Ramos (cell line): Measurements from ENCODE around the gene PDSS2.

ENCODE experiments used
- in situ Hi-C: fragments of 300-500 bp; cut with MboI; formaldehyde crosslinking; loops from one replicate; pipeline ENCODE4 v1.14.3; 2022; ENCODE audit warnings: low sequenced_read_pairs; ENCODE audit not compliant: unreplicated experiment

The PDSS2 gene

DNA sequence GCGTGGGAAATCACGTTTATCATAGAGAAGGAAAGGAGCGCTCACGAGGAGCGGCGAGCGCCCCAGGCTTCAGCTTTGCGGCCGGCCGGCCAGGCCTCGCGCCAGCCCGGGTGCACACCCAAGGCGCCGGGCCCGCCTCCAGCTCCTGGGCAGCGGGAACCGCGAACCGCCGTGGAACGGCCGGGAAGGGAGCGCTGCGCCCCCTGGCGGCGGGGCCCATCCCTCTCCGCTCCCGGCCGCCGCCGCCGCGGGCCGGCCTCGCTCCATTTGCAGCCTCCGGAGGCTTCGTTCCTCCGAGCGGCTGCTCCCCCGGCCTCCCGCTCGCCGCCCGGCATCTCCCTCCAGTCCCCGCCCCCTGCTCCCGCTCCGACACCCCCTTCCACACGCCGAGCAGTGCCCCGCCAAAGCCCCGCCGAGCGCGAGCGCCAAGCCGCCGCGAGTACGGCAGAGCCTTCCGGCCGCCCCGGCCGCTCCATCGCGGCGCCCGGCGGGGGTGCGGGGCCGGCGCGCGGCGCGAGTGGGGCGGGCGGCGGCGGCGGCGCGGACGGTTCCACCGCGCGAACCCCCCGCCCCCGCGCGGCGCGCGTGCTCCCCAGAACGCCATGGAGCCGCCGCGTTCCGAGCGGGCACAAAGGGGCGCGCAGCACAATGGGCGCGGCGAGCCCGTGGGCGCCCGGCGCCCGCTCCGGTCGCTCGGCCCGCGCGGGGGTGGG, 345.0 kb downstream of the PDSS2 start:
- in situ Hi-C loops: no loop called here

- in situ Hi-C loops: no loop called here
Observed at GRCh38 chr6:107110200-107110599, 349.2 kb downstream of the PDSS2 start.

- in situ Hi-C loops: no loop called here
Observed at GRCh38 chr6:107108201-107108890, 351.0 kb downstream of the PDSS2 start.

DNA sequence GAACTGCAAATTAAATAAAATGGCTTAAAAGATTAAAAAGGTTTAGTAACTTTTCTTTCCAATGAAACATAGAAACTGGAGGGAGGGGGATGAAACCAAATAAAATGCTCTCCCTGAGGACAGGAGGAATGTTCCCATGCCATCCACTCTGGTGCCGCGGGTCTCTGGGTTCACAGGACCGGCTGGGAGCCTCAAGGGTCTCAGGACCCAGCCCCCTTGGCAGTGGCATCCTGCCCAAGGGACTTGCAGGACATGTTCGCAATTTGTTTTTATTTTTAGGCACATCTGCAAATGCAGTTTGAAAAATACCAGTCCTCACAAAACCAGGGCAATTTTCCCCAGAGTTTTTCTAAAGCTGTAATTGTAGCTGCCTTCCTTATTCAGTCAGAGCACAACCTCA, 351.6 kb downstream of the PDSS2 start:
- in situ Hi-C loops: no loop called here

DNA sequence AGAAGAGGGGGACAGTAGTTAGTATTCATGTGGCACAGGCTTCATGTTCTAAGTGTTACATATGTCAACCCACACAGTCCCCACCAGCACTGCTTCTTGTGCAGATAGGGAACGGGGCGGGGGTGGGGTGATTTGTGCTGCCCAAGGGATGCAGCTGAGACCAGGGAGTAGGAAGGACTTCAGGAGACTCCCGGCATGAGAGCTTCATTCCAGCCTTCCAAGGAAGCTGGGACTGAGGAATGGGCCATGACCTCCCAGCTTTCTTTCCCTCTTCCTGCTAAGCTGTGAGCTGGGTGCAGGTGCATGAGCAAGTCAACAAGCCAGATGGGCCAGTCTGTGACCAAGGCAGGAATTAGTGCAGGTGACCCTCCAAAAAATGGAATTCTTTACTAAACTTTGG, 353.2 kb downstream of the PDSS2 start:
- in situ Hi-C loops: no loop called here

GRCh38 chr6:107105511-107106116, 353.8 kb downstream of the PDSS2 start:
- in situ Hi-C loops: no loop called here

GRCh38 chr6:107103082-107103481, 356.3 kb downstream of the PDSS2 start:
- in situ Hi-C loops: no loop called here
